ENCODE results near the gene PCMT1.
"Not testable (repeated sequence)": the region's sequence is repeated elsewhere in the genome, so short reads cannot be mapped to it uniquely, and the experiment has no call there.

Gene PCMT1

GRCh38 chr6:149751239-149751638 is 1.7 kb downstream of the PCMT1 start:
- DNase-seq: no peak

- not testable (repeated sequence) for DNase-seq
Measured at GRCh38 chr6:149751920-149752319, 2.4 kb downstream of the PCMT1 start.

- no peak for DNase-seq
Measured at GRCh38 chr6:149752600-149753373, 3.2 kb downstream of the PCMT1 start.

GRCh38 chr6:149753374-149753637 is 3.8 kb downstream of the PCMT1 start:
- not testable (repeated sequence) for DNase-seq

GRCh38 chr6:149754548-149754947 is 5.0 kb downstream of the PCMT1 start:
- DNase-seq: no peak

- no peak for DNase-seq
Measured at GRCh38 chr6:149755300-149756260, 6.0 kb downstream of the PCMT1 start.

- DNase-seq: no peak
Measured at GRCh38 chr6:149756261-149756636, 6.7 kb downstream of the PCMT1 start.

GRCh38 chr6:149761438-149761837 is 11.9 kb downstream of the PCMT1 start:
- no peak for DNase-seq

GRCh38 chr6:149763866-149764265 is 14.3 kb downstream of the PCMT1 start:
- DNase-seq: no peak

- no peak for DNase-seq
Measured at GRCh38 chr6:149766156-149766769, 16.7 kb downstream of the PCMT1 start.

- no peak for DNase-seq
Measured at GRCh38 chr6:149769676-149770075, 20.1 kb downstream of the PCMT1 start.

GRCh38 chr6:149771185-149771584 is 21.6 kb downstream of the PCMT1 start:
- no peak for DNase-seq

- no peak for DNase-seq
Measured at GRCh38 chr6:149771925-149772324, 22.4 kb downstream of the PCMT1 start.

- no peak for DNase-seq
Measured at GRCh38 chr6:149777624-149778023, 28.1 kb downstream of the PCMT1 start.

GRCh38 chr6:149779644-149779963 is 30.1 kb downstream of the PCMT1 start:
- no peak for DNase-seq

- no peak for DNase-seq
Measured at GRCh38 chr6:149781715-149782114, 32.2 kb downstream of the PCMT1 start.

GRCh38 chr6:149782337-149782736 is 32.8 kb downstream of the PCMT1 start:
- no peak for DNase-seq

GRCh38 chr6:149783551-149783950 is 34.0 kb downstream of the PCMT1 start:
- no peak for DNase-seq

GRCh38 chr6:149806127-149806526 is 56.6 kb downstream of the PCMT1 start:
- no peak for DNase-seq

- no peak for DNase-seq
Measured at GRCh38 chr6:149809798-149810197, 60.3 kb downstream of the PCMT1 start.

GRCh38 chr6:149813351-149813750 is 63.8 kb downstream of the PCMT1 start:
- DNase-seq: no peak

GRCh38 chr6:149815788-149816187 is 66.2 kb downstream of the PCMT1 start:
- no peak for DNase-seq

GRCh38 chr6:149820506-149820905 is 71.0 kb downstream of the PCMT1 start:
- DNase-seq: no peak

GRCh38 chr6:149821492-149821891 is 72.0 kb downstream of the PCMT1 start:
- no peak for DNase-seq
